NCI-H446 (cell line): ENCODE data around the gene CRYBG2.

Experiments
- DNase-seq, 2 experiments: peaks; one replicate each; lab custom pipeline; 2025; lab: John Stamatoyannopoulos, UW

Gene CRYBG2

GRCh38 chr1:26280333-26281042 is 73.4 kb downstream of the CRYBG2 start:
- DNase-seq = peak in 1 of 2 experiments; percentile 56

- DNase-seq = peak; percentile 60 to 86
These were observed 74.2 kb downstream of the CRYBG2 start, which contains the start of gene SH3BGRL3 for GRCh38 chr1:26279456-26280332. Gene SH3BGRL3 (plus strand): TSS chr1:26280086. CDS start chr1:26280156, 70 bp downstream.

- no peak for DNase-seq
These were observed 75.0 kb downstream of the CRYBG2 start for GRCh38 chr1:26278724-26279455.

- no peak for DNase-seq
These were observed 75.6 kb downstream of the CRYBG2 start for GRCh38 chr1:26278303-26278702.

- no peak for DNase-seq
These were observed 76.2 kb downstream of the CRYBG2 start for GRCh38 chr1:26277719-26278118.

- DNase-seq = no peak
These were observed 76.7 kb downstream of the CRYBG2 start for GRCh38 chr1:26277261-26277661.

GRCh38 chr1:26276432-26276838 is 77.5 kb downstream of the CRYBG2 start:
- peak in 1 of 2 experiments; percentile 46 for DNase-seq

GRCh38 chr1:26275580-26276431 is 78.1 kb downstream of the CRYBG2 start:
- peak; percentile 37 to 82 for DNase-seq

GRCh38 chr1:26274801-26275425 is 79.0 kb downstream of the CRYBG2 start:
- DNase-seq = no peak
